ENCODE measurements around the gene PRDM1. TPM values are rescaled to one million over a fixed set of nuclear protein-coding genes. Genes with fewer than 3 reads are reported as not detected.

PRDM1 gene
- total and polyA plus RNA-seq, 7 donors = 0.33 to 2.0 (median 1.3) TPM

GRCh38 chr6:106158816-106159215, 72.7 kb downstream of the PRDM1 start:
- intact Hi-C loops (cut with DNase I) = no loop called here
- no peak for TF ChIP-seq CTCF (IDR thresholded peaks at IDR 0.05)
- H3K36me3 ChIP-seq (ENCODE audit: insufficient read depth in 1 of 2, low read depth in 1 of 2) = no peaks in the 10 kb centered on the region
- no peak for ATAC-seq
- no peaks in the 10 kb centered on the region for H3K4me1 ChIP-seq
- no peaks in the 10 kb centered on the region for H3K9me3 ChIP-seq
- 31 to 88% (median 86%) methylated on average over 1 of the region's 1 CpG for WGBS, 3 donors
- no peak overlapping the region for H3K4me3 ChIP-seq
- no peaks in the 10 kb centered on the region for H3K27me3 ChIP-seq (ENCODE audit: insufficient read depth in 3 of 3, low read length in 2 of 3)
- no peak overlapping the region for H3K27ac ChIP-seq
- DNase-seq = no peak

Other genes with a start within 250 kb of the PRDM1 start
- 10 to 100 TPM; 16.2 to 22.1 (median 18.6) TPM for gene ATG5, start 239.4 kb downstream of the PRDM1 start, total RNA-seq
- 10 to 100 TPM; 13.5 to 35.7 (median 28.9) TPM for gene ATG5, start 239.4 kb downstream of the PRDM1 start, polyA plus RNA-seq